Spleen (tissue), 7 donors: ENCODE results near the gene SELENOT.

Experiments
- POLR2AphosphoS5 ChIP-seq, 3 donors: sonication (generic); formaldehyde crosslinking; IDR thresholded peaks; one replicate each; pipeline ENCODE4 v1.5.1; 2017; ENCODE audit warnings: antibody characterized with exemption in 3 of 3
- TF ChIP-seq, protein P1 (sequence below), 11 experiments: fragments of 200-600 bp in 7 of 11; fragments of 450-650 bp in 4 of 11; sonication (generic) in 4 of 11; IDR thresholded peaks in 8 of 11; conservative IDR thresholded peaks in 3 of 11; 1 replicate in 7 of 11; 2 replicates in 4 of 11; pipeline versions ENCODE4 v1.4.0 to v1.8.0; 2016 to 2021; ENCODE audit warnings: antibody characterized with exemption in 11 of 11, inconsistent platforms in 4 of 11, mild to moderate bottlenecking in 1 of 11
- donor health status: DM: no; HTN: no; CAD: no; lungs with moderate emphysema.
- donor health status: DM: no; HTN: no; CAD: no.
- donor health status: DM: no; HTN: no; CAD: no.

DNA sequence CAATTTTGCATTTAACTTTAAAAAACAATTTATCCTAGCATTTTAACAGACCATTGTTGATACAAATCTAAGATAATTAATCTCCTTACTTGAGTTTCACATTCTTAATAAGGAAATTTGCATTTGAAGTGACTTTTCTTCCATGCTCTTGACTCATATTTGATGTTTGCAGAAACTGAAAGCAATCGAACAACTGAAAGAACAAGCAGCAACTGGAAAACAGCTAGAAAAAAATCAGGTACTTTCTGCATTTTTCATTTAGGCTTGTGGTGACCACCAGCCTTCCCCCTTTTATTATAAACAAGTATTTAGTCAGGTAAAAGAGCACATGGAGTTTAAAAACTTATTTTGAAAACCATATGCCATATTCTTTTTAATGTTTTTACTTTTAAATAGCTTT is 20.1 kb upstream of the SELENOT start:
- TF ChIP-seq, protein P1, sequence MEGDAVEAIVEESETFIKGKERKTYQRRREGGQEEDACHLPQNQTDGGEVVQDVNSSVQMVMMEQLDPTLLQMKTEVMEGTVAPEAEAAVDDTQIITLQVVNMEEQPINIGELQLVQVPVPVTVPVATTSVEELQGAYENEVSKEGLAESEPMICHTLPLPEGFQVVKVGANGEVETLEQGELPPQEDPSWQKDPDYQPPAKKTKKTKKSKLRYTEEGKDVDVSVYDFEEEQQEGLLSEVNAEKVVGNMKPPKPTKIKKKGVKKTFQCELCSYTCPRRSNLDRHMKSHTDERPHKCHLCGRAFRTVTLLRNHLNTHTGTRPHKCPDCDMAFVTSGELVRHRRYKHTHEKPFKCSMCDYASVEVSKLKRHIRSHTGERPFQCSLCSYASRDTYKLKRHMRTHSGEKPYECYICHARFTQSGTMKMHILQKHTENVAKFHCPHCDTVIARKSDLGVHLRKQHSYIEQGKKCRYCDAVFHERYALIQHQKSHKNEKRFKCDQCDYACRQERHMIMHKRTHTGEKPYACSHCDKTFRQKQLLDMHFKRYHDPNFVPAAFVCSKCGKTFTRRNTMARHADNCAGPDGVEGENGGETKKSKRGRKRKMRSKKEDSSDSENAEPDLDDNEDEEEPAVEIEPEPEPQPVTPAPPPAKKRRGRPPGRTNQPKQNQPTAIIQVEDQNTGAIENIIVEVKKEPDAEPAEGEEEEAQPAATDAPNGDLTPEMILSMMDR (IDR thresholded peaks at IDR 0.05 in 8 of 11, conservative IDR thresholded peaks at IDR 0.05 in 3 of 11), result no peak
- TF ChIP-seq POLR2AphosphoS5 (IDR thresholded peaks at IDR 0.05), result no peak
